Measurements from ENCODE around the gene GNAI2.
"Not testable (repeated sequence)": the region's sequence is repeated elsewhere in the genome, so short reads cannot be mapped to it uniquely, and the experiment has no call there.

Gene GNAI2

DNA sequence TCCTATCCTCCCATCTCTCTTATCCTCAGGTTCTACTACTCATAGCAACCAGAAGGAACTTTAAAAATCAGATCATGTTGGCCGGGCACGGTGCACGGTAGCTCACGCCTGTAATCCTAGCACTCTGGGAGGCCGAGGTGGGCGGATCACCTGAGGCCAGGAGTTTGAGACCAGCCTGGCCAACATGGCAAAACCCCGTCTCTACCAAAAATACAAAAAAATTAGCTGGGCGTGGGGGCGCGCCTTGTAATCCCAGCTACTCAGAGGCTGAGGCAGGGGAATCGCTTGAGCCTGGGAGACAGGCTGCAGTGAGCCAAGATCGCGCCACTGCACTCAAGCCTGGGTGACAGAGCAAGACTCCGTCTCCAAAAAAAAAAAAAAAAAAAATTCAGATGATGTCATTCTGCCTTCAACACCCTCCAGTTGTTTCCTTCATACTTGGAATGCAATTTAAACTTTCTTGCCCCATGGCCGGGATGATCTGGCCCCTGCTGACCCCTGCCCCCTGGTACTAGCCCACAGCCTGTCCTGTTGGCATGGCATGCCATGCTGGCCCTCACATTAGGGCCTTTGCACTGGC is 7.7 kb upstream of the GNAI2 start:
- DNase-seq = not testable (repeated sequence)

- DNase-seq = no peak
Measured at GRCh38 chr3:50229490-50229889, 6.5 kb upstream of the GNAI2 start.

- DNase-seq = no peak
Measured at GRCh38 chr3:50230104-50230793, 5.8 kb upstream of the GNAI2 start.

GRCh38 chr3:50230794-50231125 is 5.2 kb upstream of the GNAI2 start:
- DNase-seq = no peak

- no peak for DNase-seq
Measured at GRCh38 chr3:50231581-50231980, 4.4 kb upstream of the GNAI2 start.

- no peak for DNase-seq
Measured at GRCh38 chr3:50232303-50232702, 3.7 kb upstream of the GNAI2 start.

DNA sequence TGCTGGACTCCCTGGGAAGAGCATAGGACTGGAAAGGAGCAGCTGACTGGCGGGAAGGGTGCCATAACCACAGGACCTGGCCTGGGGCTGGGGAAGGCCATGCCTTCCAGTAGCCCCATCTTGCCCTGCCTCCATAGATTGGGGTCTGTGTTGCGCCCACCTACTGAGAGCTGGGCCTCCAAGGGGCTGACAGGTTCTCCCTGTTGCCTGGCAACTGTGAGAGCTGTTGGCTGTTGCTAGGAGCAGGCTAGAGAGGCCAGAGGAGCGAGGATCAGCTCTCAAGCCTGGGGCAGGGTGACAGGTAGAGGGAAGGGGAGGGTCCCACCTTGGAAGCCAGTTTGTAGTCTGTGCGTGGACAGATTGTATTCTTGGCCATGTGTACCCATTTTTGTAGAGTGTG is 2.8 kb upstream of the GNAI2 start:
- DNase-seq = no peak

DNA sequence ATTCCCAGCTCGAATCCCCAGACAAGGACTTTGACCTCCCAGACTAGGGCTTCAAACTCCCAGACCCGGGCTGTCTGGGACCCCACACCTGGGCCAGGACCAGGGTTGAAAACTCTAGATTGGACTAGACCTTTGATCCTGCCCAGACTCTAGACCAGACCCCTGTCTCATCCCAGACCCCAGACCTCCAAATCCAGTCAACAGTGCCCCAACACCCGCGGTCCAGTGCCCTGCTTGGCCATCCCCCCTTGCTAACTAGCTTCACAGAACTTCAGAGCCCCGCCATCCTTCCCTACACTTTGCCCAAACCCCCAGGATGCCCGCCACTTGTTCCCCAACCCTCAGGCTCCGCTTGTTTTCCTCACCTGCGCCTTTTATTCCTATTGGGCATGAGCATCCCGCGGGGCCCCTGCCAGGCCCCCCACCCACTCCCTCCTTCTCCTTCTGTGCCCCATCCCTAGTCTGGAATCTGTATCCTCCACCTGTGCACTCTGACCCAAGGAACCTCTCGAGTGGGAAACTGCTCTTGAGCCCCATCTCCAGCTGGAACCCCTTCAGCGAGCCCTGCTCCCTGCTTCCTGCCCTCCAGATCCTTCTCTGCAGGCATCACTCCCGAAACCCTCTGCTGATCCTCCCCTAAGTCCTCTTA is 604 bp downstream of the GNAI2 start:
- no peak for DNase-seq

DNA sequence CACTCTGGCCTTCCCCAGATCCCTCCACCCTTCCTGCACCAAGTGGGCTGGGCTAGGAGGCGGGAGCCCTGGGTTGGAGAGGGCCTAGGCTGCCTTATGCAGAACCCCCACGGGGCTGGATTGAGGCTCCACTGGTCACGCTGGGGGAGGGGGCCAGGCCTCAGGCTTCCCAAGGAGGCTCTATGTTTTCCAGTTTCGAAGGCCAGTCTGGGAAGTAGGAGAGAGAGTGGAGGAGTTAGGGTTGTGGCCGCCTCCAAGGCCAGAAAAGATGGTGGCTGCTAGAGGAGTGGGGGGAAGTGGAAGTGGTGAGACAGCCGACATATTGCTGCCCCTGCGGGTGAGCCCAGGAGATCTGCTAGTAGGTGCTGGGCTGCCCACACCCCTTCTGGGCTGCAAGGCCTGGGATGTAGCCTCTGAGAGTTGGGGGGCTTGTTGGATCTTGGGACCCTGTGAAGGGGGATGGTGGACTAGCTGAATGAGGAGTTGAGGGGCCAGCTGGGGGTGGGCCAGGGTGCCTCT is 1.2 kb downstream of the GNAI2 start:
- peak; percentile 37 for DNase-seq

DNA sequence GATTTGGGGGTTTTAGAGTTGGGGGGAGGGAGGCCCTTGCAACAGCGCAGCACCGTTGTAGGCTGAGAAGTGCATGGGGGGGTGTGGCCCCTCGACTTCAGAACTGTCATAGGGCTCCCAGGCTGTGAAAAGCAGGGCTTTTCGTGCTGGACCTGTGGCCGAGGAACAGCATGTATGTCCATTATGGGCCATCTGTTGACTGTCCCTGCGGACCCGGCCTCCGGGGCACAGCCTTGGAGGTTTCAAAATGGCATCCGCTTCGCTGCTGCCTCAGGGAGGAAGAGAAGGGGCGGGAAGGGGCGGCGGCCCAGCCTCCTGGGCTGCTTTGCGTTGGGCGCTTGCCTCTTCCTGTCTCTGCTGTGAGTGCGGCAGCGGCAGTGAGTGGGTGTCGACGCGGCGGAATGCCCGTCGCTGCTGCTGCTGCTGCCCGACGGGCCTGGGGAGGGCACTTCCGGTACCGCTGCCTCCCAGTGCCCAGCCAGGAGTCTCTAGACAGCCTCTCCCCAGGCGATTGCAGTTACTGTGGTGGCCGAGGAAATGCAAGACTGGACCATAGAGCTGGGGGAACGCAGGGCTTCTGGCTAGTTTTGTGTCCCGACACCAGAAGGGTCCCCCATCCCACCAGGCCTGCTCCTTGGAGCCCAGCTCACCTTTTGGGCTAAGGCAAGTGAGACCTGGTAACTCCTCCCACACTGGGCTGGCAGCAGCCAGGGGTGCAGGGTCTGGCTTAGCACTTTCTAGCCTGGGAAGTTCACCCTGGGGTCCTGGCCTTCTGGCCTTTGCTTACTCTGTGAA is 1.9 kb downstream of the GNAI2 start:
- DNase-seq = peak; percentile 83

- DNase-seq = no peak
Measured at GRCh38 chr3:50238549-50239026, 2.6 kb downstream of the GNAI2 start.

DNA sequence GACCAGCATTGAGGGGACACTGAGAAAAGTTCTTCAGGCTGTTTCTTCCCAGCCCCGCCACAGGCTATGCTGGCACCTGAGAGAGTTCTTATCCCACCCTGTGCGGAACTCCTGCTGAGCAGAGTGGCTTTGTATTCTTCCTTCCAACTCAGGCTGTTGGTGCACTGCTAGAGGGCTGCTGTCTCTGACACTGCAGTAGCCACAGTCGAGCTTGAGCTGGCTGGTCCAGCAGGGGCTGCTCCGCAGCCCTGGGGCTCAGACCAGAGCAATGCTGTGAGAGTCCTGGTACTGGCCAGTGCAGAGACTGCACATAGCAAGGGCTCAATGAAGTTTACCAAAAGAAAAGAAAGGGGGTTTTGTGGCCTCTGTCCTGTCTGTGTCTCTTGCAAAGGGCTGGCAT is 3.6 kb downstream of the GNAI2 start:
- DNase-seq = no peak

DNA sequence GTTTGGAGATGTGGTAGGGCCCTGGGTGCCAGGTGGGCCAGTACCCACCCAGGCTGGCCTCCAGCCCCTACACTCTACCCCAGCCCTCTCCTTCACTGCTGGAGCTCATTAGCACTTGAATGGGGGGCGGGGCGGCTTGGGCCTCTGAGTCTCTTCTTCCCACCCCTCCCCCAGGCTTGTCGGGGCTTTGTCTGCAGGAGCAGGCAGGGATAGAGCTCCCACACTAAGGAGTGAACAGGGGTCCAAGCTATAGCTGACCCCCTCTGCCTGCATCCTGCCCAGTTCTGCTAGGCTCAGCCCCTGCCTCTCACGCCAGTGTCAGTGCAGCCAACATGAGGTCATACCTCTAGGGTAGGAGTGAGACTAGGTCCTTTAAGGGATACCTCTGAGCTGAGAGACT is 5.2 kb downstream of the GNAI2 start:
- no peak for DNase-seq

DNA sequence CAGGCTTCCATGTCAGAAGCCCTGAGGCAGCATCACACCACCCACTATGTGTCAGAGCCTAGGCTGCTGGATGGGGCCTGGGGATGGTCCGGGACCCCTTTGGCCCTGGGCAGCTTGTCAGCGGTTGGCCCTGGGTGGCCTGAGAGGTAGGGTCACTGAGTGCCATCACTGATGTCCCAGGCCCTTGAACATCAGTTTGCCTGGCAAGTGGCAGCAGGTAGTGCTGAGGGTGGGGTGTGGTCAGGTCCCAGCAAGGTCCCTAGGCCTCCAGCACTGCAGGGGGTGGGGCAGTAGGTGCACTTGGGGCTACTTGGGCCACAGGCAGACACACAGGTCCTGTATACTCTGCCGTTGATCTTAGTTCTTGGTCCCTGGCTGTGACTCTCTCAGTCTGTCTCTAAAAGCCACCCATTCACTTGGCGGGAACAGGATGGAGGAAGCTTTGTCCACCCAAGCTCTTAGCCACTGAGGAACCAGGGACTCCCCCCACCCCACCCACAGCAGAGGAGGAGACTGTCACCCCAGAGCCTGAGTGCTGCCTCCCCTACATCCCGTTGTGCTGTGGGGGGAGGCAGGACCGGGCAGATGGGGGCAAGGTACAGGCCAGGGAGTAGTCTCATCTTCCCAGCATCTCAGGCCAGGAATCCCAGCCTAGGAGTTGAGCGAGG is 5.8 kb downstream of the GNAI2 start:
- DNase-seq = no peak

- DNase-seq = no peak
Measured at GRCh38 chr3:50242381-50242770, 6.4 kb downstream of the GNAI2 start.

- DNase-seq = no peak
Measured at GRCh38 chr3:50242851-50243542, 7.0 kb downstream of the GNAI2 start.

DNA sequence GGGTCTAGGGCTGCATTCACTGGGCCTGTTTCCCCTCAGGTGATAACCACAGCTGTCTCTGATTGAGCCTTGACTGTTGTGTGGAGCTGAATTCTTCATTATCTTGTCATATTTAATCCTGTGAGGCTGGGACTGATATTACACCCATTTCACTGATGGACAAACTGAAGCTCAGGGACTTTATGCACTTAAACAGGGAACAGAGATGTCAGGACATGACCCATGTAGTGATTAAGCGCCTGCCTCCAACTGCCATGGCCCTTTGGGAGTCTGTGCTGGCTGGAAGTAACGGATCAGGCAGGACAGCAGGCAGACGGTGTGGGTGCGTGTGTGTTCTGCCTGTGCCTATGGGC is 7.5 kb downstream of the GNAI2 start:
- DNase-seq = no peak

- DNase-seq = not testable (repeated sequence)
Measured at GRCh38 chr3:50244813-50245212, 8.8 kb downstream of the GNAI2 start.

- no peak for DNase-seq
Measured at GRCh38 chr3:50245251-50245745, 9.3 kb downstream of the GNAI2 start.

- peak; percentile 89 for DNase-seq
Measured at GRCh38 chr3:50245831-50246516, 10.0 kb downstream of the GNAI2 start.

DNA sequence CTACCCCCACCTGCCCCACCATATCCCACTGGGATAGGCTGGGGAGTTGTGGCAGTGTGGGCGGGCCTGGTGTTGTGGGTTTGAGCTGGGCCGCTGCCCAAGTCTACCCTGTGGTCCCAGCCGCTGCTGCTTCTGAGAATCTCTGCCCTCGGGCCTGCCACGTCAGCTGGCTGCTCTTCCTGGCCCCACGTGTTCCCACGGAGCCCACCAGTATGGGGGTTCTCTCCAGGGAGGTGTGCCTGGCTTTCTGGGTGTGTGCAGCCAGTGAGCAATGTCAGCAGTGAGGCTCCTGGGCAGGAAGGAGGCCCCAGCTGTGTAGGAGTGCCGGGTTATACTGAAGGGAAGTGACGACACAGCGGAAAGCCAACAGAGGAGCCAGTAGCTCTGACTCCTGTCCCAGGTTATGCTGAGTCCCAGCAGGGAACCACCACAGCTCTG is 10.5 kb downstream of the GNAI2 start:
- DNase-seq = peak; percentile 68

All from activated effector memory CD4-positive, alpha-beta T cell treated with Interleukin-2 at 50 U/mL for 16 hours (primary cell).